Measurements from ENCODE around the gene OLFM1. TPM values are rescaled to one million over a fixed set of nuclear protein-coding genes. Genes with fewer than 3 reads are reported as not detected.
A peak's percentile ranks its signal among the peaks of the same experiment; 100 is the strongest.

The OLFM1 gene
- total RNA-seq, 2 experiments from 2014 or later, result 0.30 TPM; not detected in 1

GRCh38 chr9:135095470-135096407 lies 8.3 kb downstream of the OLFM1 start:
- CTCF ChIA-PET, result no interaction called here
- no peak overlapping the region for H3K4me3 Mint-ChIP-seq
- no peak for ATAC-seq
- DNase-seq, result no peak
- H3K9me3 Mint-ChIP-seq (ENCODE audit: low read depth), result peaks cover 6% of the 10 kb centered on the region
- H3K4me1 Mint-ChIP-seq, result peaks cover 5% of the 10 kb centered on the region
- no peaks in the 10 kb centered on the region for H3K36me3 Mint-ChIP-seq
- H3K27ac Mint-ChIP-seq, result no peak overlapping the region
- H3K27me3 Mint-ChIP-seq, result peaks cover 13% of the 10 kb centered on the region

- peaks cover 13% of the 10 kb centered on the region for H3K27me3 Mint-ChIP-seq
- DNase-seq (no peak), ATAC-seq (no peak)
- CTCF ChIA-PET, result no interaction called here
- H3K27ac Mint-ChIP-seq, result no peak overlapping the region
- H3K4me3 Mint-ChIP-seq, result no peak overlapping the region
- H3K36me3 Mint-ChIP-seq, result no peaks in the 10 kb centered on the region
- peaks cover 3% of the 10 kb centered on the region for H3K9me3 Mint-ChIP-seq (ENCODE audit: low read depth)
- H3K4me1 Mint-ChIP-seq, result peaks cover 5% of the 10 kb centered on the region
These were observed 9.0 kb downstream of the OLFM1 start for GRCh38 chr9:135096408-135096895.

- ATAC-seq (no peak), DNase-seq (peak; percentile 41)
- Mint-ChIP-seq H3K36me3 (no peaks in the 10 kb centered on the region), H3K27ac (no peak overlapping the region), H3K27me3 (peaks cover 13% of the 10 kb centered on the region), H3K9me3 (ENCODE audit: low read depth) (no peaks in the 10 kb centered on the region), H3K4me3 (no peak overlapping the region), H3K4me1 (peaks cover 5% of the 10 kb centered on the region)
- CTCF ChIA-PET, result no interaction called here
These were observed 11.1 kb downstream of the OLFM1 start for GRCh38 chr9:135098400-135099105.

GRCh38 chr9:135099574-135099973 lies 12.1 kb downstream of the OLFM1 start:
- no peaks in the 10 kb centered on the region for H3K36me3 Mint-ChIP-seq
- H3K27ac Mint-ChIP-seq, result no peak overlapping the region
- H3K4me3 Mint-ChIP-seq, result no peak overlapping the region
- no peak for ATAC-seq
- H3K4me1 Mint-ChIP-seq, result peaks cover 5% of the 10 kb centered on the region
- CTCF ChIA-PET, result no interaction called here
- no peaks in the 10 kb centered on the region for H3K9me3 Mint-ChIP-seq (ENCODE audit: low read depth)
- peaks cover 17% of the 10 kb centered on the region for H3K27me3 Mint-ChIP-seq
- no peak for DNase-seq

GRCh38 chr9:135100241-135100681 lies 12.8 kb downstream of the OLFM1 start:
- Mint-ChIP-seq H3K27ac (no peak overlapping the region), H3K4me3 (no peak overlapping the region), H3K4me1 (peaks cover under 1% of the 10 kb centered on the region), H3K27me3 (peaks cover 20% of the 10 kb centered on the region), H3K9me3 (ENCODE audit: low read depth) (no peaks in the 10 kb centered on the region), H3K36me3 (no peaks in the 10 kb centered on the region)
- ATAC-seq, result no peak
- CTCF ChIA-PET, result no interaction called here
- DNase-seq, result no peak

- Mint-ChIP-seq H3K36me3 (no peaks in the 10 kb centered on the region), H3K9me3 (ENCODE audit: low read depth) (no peaks in the 10 kb centered on the region), H3K4me3 (no peak overlapping the region), H3K27ac (no peak overlapping the region), H3K27me3 (peaks cover 16% of the 10 kb centered on the region), H3K4me1 (no peaks in the 10 kb centered on the region)
- no peak for DNase-seq
- no peak for ATAC-seq
- CTCF ChIA-PET, result no interaction called here
These were observed 13.4 kb downstream of the OLFM1 start for GRCh38 chr9:135100725-135101410.

GRCh38 chr9:135101486-135101885 lies 14.0 kb downstream of the OLFM1 start:
- CTCF ChIA-PET, result no interaction called here
- no peaks in the 10 kb centered on the region for H3K4me1 Mint-ChIP-seq
- no peaks in the 10 kb centered on the region for H3K9me3 Mint-ChIP-seq (ENCODE audit: low read depth)
- ATAC-seq (no peak), DNase-seq (no peak)
- H3K27me3 Mint-ChIP-seq, result peaks cover 16% of the 10 kb centered on the region
- no peak overlapping the region for H3K4me3 Mint-ChIP-seq
- H3K36me3 Mint-ChIP-seq, result no peaks in the 10 kb centered on the region
- H3K27ac Mint-ChIP-seq, result no peak overlapping the region

- CTCF ChIA-PET, result no interaction called here
- DNase-seq (no peak), ATAC-seq (no peak)
- Mint-ChIP-seq H3K27ac (no peak overlapping the region), H3K36me3 (no peaks in the 10 kb centered on the region), H3K27me3 (peaks cover 16% of the 10 kb centered on the region), H3K9me3 (ENCODE audit: low read depth) (no peaks in the 10 kb centered on the region), H3K4me3 (no peak overlapping the region), H3K4me1 (no peaks in the 10 kb centered on the region)
These were observed 14.5 kb downstream of the OLFM1 start for GRCh38 chr9:135101926-135102325.

GRCh38 chr9:135102331-135102730 lies 14.9 kb downstream of the OLFM1 start:
- CTCF ChIA-PET, result no interaction called here
- Mint-ChIP-seq H3K36me3 (no peaks in the 10 kb centered on the region), H3K4me1 (no peaks in the 10 kb centered on the region), H3K9me3 (ENCODE audit: low read depth) (no peaks in the 10 kb centered on the region), H3K27ac (no peak overlapping the region), H3K27me3 (peaks cover 19% of the 10 kb centered on the region), H3K4me3 (no peak overlapping the region)
- ATAC-seq (no peak), DNase-seq (no peak)

GRCh38 chr9:135103001-135103446 lies 15.6 kb downstream of the OLFM1 start:
- H3K27me3 Mint-ChIP-seq, result peaks cover 26% of the 10 kb centered on the region
- no peak for DNase-seq
- H3K4me3 Mint-ChIP-seq, result no peak overlapping the region
- H3K9me3 Mint-ChIP-seq (ENCODE audit: low read depth), result no peaks in the 10 kb centered on the region
- no peaks in the 10 kb centered on the region for H3K4me1 Mint-ChIP-seq
- no peak overlapping the region for H3K27ac Mint-ChIP-seq
- CTCF ChIA-PET, result no interaction called here
- no peaks in the 10 kb centered on the region for H3K36me3 Mint-ChIP-seq
- no peak for ATAC-seq

GRCh38 chr9:135103931-135104639 lies 16.6 kb downstream of the OLFM1 start:
- CTCF ChIA-PET, result no interaction called here
- DNase-seq, result no peak
- Mint-ChIP-seq H3K4me3 (no peak overlapping the region), H3K4me1 (peaks cover 6% of the 10 kb centered on the region), H3K36me3 (no peaks in the 10 kb centered on the region), H3K27me3 (peaks cover 30% of the 10 kb centered on the region), H3K9me3 (ENCODE audit: low read depth) (no peaks in the 10 kb centered on the region), H3K27ac (no peak overlapping the region)
- no peak for ATAC-seq

- Mint-ChIP-seq H3K27me3 (peaks cover 32% of the 10 kb centered on the region), H3K9me3 (ENCODE audit: low read depth) (no peaks in the 10 kb centered on the region), H3K4me3 (no peak overlapping the region), H3K4me1 (peaks cover 11% of the 10 kb centered on the region), H3K36me3 (no peaks in the 10 kb centered on the region), H3K27ac (no peak overlapping the region)
- ATAC-seq, result no peak
- CTCF ChIA-PET, result no interaction called here
- DNase-seq, result no peak
These were observed 17.3 kb downstream of the OLFM1 start for GRCh38 chr9:135104761-135105160.

GRCh38 chr9:135105211-135105745 lies 17.8 kb downstream of the OLFM1 start:
- CTCF ChIA-PET, result no interaction called here
- no peak for DNase-seq
- Mint-ChIP-seq H3K27me3 (peaks cover 35% of the 10 kb centered on the region), H3K4me1 (peaks cover 11% of the 10 kb centered on the region), H3K27ac (no peak overlapping the region), H3K4me3 (no peak overlapping the region), H3K36me3 (no peaks in the 10 kb centered on the region), H3K9me3 (ENCODE audit: low read depth) (no peaks in the 10 kb centered on the region)
- ATAC-seq, result no peak

All from activated CD8-positive, alpha-beta memory T cell treated with anti-CD3 and anti-CD28 coated beads, Interleukin-2, amount 10 ng/mL, durations not matched to agents 7 days and 5 days (primary cell).